HepG2 (cell line): ENCODE data around the gene PRKAG3. TPM values are rescaled to one million over a fixed set of nuclear protein-coding genes. Genes with fewer than 3 reads are reported as not detected.
A peak's percentile ranks its signal among the peaks of the same experiment; 100 is the strongest.

ENCODE experiments used
- ATAC-seq: fragments of 200-7000 bp; cut with Tn5 transposase; 3 replicates; pipeline ENCODE4 v1.9.1; 2020; ENCODE audit warnings: mild to moderate bottlenecking, moderate library complexity
- BruUV-seq: library from RNA; stranded (reverse); fragments of 400-500 nt; replicated peaks from 2 replicates; lab custom pipeline; 2021; lab: Mats Ljungman, UMichigan
- CTCF ChIA-PET: fragments of 300-600 bp; formaldehyde crosslinking; extraction: SDS; loops from one replicate; lab custom pipeline; 2021; ENCODE audit warnings: low total read pairs, inconsistent platforms, low intra/inter-chr PET ratio; lab: Yijun Ruan, JAX
- POLR2A ChIA-PET: fragments of 350-600 bp; sonication (Branson Sonifier 250); formaldehyde crosslinking; loops from one replicate; lab custom pipeline; 2020; ENCODE audit warnings: antibody characterized with exemption, inconsistent platforms; lab: Yijun Ruan, JAX
- DNase-seq: peaks from one replicate; pipeline ENCODE4 v3.0.0-alpha.2; 2015; ENCODE audit warnings: low spot score
- FAIRE-seq: peaks from 3 replicates; lab custom pipeline; 2011; peaks lifted over from hg19 to GRCh38; lab: Jason Lieb, UNC
- H2AFZ ChIP-seq: one replicate; pipeline ENCODE4 v1.6.1; 2011; ENCODE audit warnings: low read length, inconsistent platforms
- H3K27ac ChIP-seq: fragments of 300-600 bp; 3 replicates; pipeline ENCODE4 v1.8.0; 2011; ENCODE audit warnings: mixed run types, mild to moderate bottlenecking, mixed read lengths, low read length, inconsistent platforms; ENCODE audit not compliant: insufficient read depth; ENCODE audit errors: extremely low read length
- H3K27me3 ChIP-seq, 2 experiments: fragments of 200-600 bp in 1 of 2; 2 replicates in 1 of 2; 3 replicates in 1 of 2; pipeline versions ENCODE4 v1.6.0 to v1.8.0; 2011; ENCODE audit warnings: low read length in 2 of 2, mild to moderate bottlenecking in 2 of 2, moderate library complexity in 2 of 2, inconsistent platforms in 1 of 2; ENCODE audit not compliant: insufficient read depth in 2 of 2, control insufficient read depth in 1 of 2
- H3K36me3 ChIP-seq, 2 experiments: fragments of 200-600 bp in 1 of 2; replicated peaks in 1 of 2; 2 replicates in 1 of 2; 3 replicates in 1 of 2; pipeline versions ENCODE4 v1.5.1 to v1.8.0; 2011; ENCODE audit warnings: low read length in 2 of 2, inconsistent platforms in 1 of 2; ENCODE audit not compliant: insufficient read depth in 2 of 2, control insufficient read depth in 1 of 2
- H3K4me1 ChIP-seq: 2 replicates; pipeline ENCODE4 v1.5.1; 2012; ENCODE audit warnings: low read length, inconsistent platforms; ENCODE audit not compliant: insufficient read depth
- H3K4me2 ChIP-seq: 2 replicates; pipeline ENCODE4 v1.6.0; 2011; ENCODE audit warnings: low read depth, low read length, inconsistent platforms
- H3K4me3 ChIP-seq, 3 experiments: fragments of 200-600 bp in 1 of 3; sonication (generic), shearing (Covaris generic) in 1 of 3; replicated peaks in 1 of 3; 2 replicates each; pipeline ENCODE4 v1.5.1; 2011 to 2016; ENCODE audit warnings: low read length in 3 of 3, inconsistent platforms in 2 of 3, low read depth in 2 of 3, mild to moderate bottlenecking in 2 of 3, control low read depth in 1 of 3, mixed read lengths in 1 of 3; ENCODE audit not compliant: insufficient read depth in 1 of 3
- H3K79me2 ChIP-seq: one replicate; pipeline ENCODE4 v1.6.1; 2011; ENCODE audit warnings: low read length, inconsistent platforms; ENCODE audit not compliant: insufficient read depth
- H3K9ac ChIP-seq: 2 replicates; pipeline ENCODE4 v1.6.0; 2011; ENCODE audit warnings: mild to moderate bottlenecking, low read depth, low read length, inconsistent platforms; ENCODE audit not compliant: insufficient read depth
- H3K9me3 ChIP-seq: 2 replicates; pipeline ENCODE4 v1.5.1; 2012; ENCODE audit warnings: mild to moderate bottlenecking, low read length
- H4K20me1 ChIP-seq: 2 replicates; pipeline ENCODE4 v1.6.0; 2011; ENCODE audit warnings: inconsistent platforms, mild to moderate bottlenecking, low read length, moderate library complexity; ENCODE audit not compliant: insufficient read depth
- AGO1 ChIP-seq: fragments of 200-400 bp; formaldehyde crosslinking; IDR thresholded peaks from 2 replicates; pipeline ENCODE4 v1.6.1; 2017; ENCODE audit warnings: mild to moderate bottlenecking, low read depth, low read length, moderate library complexity; ENCODE audit not compliant: poor library complexity, severe bottlenecking
- CC2D1A ChIP-seq: sonication (generic); formaldehyde crosslinking; IDR thresholded peaks from 2 replicates; pipeline ENCODE4 v1.8.1; 2023; ENCODE audit warnings: mild to moderate bottlenecking, missing genetic modification reagents
- KDM6A ChIP-seq: IDR thresholded peaks from 2 replicates; pipeline ENCODE4 v1.6.1; 2016; ENCODE audit warnings: low read depth
- MXD1 ChIP-seq: sonication (generic); formaldehyde crosslinking; IDR thresholded peaks from 2 replicates; pipeline ENCODE4 v1.4.0; 2020; ENCODE audit warnings: mild to moderate bottlenecking, missing genetic modification reagents
- NRL ChIP-seq: sonication (generic); formaldehyde crosslinking; IDR thresholded peaks from 2 replicates; pipeline ENCODE4 v1.5.0; 2020; ENCODE audit warnings: missing genetic modification reagents, mild to moderate bottlenecking, moderate library complexity, borderline replicate concordance
- RBM22 ChIP-seq: fragments of 200-400 bp; formaldehyde crosslinking; optimal IDR thresholded peaks from 2 replicates; pipeline ENCODE3; 2017; ENCODE audit warnings: mild to moderate bottlenecking, low read length, moderate library complexity
- SMAD9 ChIP-seq: sonication (generic); formaldehyde crosslinking; IDR thresholded peaks from 2 replicates; pipeline ENCODE4 v1.5.1; 2020; ENCODE audit warnings: mild to moderate bottlenecking, missing genetic modification reagents
- ZNF180 ChIP-seq: sonication (generic); formaldehyde crosslinking; IDR thresholded peaks from 2 replicates; pipeline ENCODE4 v1.4.0; 2020; ENCODE audit warnings: low read depth, missing genetic modification reagents, borderline replicate concordance
- ZNF615 ChIP-seq: sonication (generic); formaldehyde crosslinking; IDR thresholded peaks from 2 replicates; pipeline ENCODE4 v1.5.0; 2020; ENCODE audit warnings: mild to moderate bottlenecking, missing genetic modification reagents, borderline replicate concordance
- WGBS: methylation state at CpG from one replicate; pipeline ENCODE4 v1.1.6; 2017; ENCODE audit warnings: low lambda C conversion rate; 5-methylcytosine and 5-hydroxymethylcytosine counted together
- in situ Hi-C: cut with HindIII; loops from 2 replicates; pipeline ENCODE4 v1.10.0; 2017; ENCODE audit warnings: low pct_unique_long_range_greater_than_20kb; ENCODE audit not compliant: extremely low pct_ligation_motif_present
- intact Hi-C: fragments of 100-400 bp; cut with micrococcal nuclease; formaldehyde crosslinking; loops from one replicate; pipeline ENCODE4 v1.10.0; 2022; ENCODE audit not compliant: unreplicated experiment
- polyA plus RNA-seq, 8 experiments: library from polyadenylated mRNA; depleted of rRNA in 3 of 8; stranded (reverse) in 7 of 8; unstranded in 1 of 8; fragments of >200 nt; fragmentation: Illumina TruSeq in 4 of 8; extraction: Trizol in 4 of 8; gene quantifications; 2 replicates each; pipeline versions ENCODE4 v1.2.1 to v1.2.3, GENCODE V29; 2011 to 2016; ENCODE audit warnings: low read depth in 4 of 8, missing spikeins in 1 of 8, mixed read lengths in 1 of 8; ENCODE audit not compliant: insufficient read depth in 1 of 8
- total RNA-seq, 5 experiments: library from RNA; depleted of rRNA; stranded (reverse); fragments of >200 nt; fragmentation: Illumina TruSeq; extraction: Trizol; gene quantifications; 2 replicates each; pipeline ENCODE4 v1.2.3, GENCODE V29; 2016; ENCODE audit warnings: low read depth in 1 of 5

PRKAG3 gene
- total and polyA plus RNA-seq, 2 of the 13 experiments (the other 11 are each of a cell fraction or from before 2014, with no cell fraction given), result not detected

GRCh38 chr2:218812096-218812815 is 19.3 kb downstream of the PRKAG3 start:
- H4K20me1 ChIP-seq, result no peaks in the 10 kb centered on the region
- H3K9me3 ChIP-seq, result no peaks in the 10 kb centered on the region
- intact Hi-C loops (no loop called here), in situ Hi-C loops (no loop called here)
- H3K4me2 ChIP-seq, result no peak overlapping the region
- CTCF ChIA-PET, result no interaction called here
- BruUV-seq, result no TSS peak
- POLR2A ChIA-PET, result no interaction called here
- 96% methylated on average over 21 of the region's 21 CpGs for WGBS
- H3K9ac ChIP-seq, result no peak overlapping the region
- peaks cover 43 to 76% of the 10 kb centered on the region in 2 experiments for H3K36me3 ChIP-seq
- H3K4me3 ChIP-seq, result no peak overlapping the region
- no peaks in the 10 kb centered on the region for H3K27me3 ChIP-seq
- FAIRE-seq, result no peak
- no peak for ATAC-seq
- no peak overlapping the region for H3K27ac ChIP-seq
- peaks cover 14% of the 10 kb centered on the region for H3K4me1 ChIP-seq
- H3K79me2 ChIP-seq, result peaks cover 22% of the 10 kb centered on the region
- H2AFZ ChIP-seq, result no peak overlapping the region
- no peak for TF ChIP-seq ZNF180 (CRISPR knock-in tag)
- TF ChIP-seq NRL (CRISPR knock-in tag), result no peak
- TF ChIP-seq AGO1, result no peak
- TF ChIP-seq ZNF615 (CRISPR knock-in tag), result no peak
- no peak for TF ChIP-seq SMAD9 (CRISPR knock-in tag)
- DNase-seq, result no peak

- Histone ChIP-seq H3K4me3 (no peak overlapping the region), H3K79me2 (peaks cover 30% of the 10 kb centered on the region), H2AFZ (no peak overlapping the region), H3K36me3 (peaks cover 42 to 69% of the 10 kb centered on the region in 2 experiments), H4K20me1 (no peaks in the 10 kb centered on the region), H3K9ac (no peak overlapping the region), H3K4me1 (peaks cover 23% of the 10 kb centered on the region), H3K9me3 (no peaks in the 10 kb centered on the region), H3K27ac (no peak overlapping the region), H3K4me2 (no peak overlapping the region), H3K27me3 (no peaks in the 10 kb centered on the region)
- in situ Hi-C loops, result no loop called here
- CTCF ChIA-PET, result no interaction called here
- FAIRE-seq (no peak), DNase-seq (no peak), ATAC-seq (no peak)
- TF ChIP-seq RBM22 (peak; percentile 23), MXD1 (CRISPR knock-in tag) (no peak), KDM6A (CRISPR knock-in tag) (no peak), CC2D1A (CRISPR knock-in tag) (no peak)
- intact Hi-C loops, result no loop called here
- POLR2A ChIA-PET, result no interaction called here
- no TSS peak for BruUV-seq
- WGBS, result 90% methylated on average over 3 of the region's 4 CpGs
These were observed 20.2 kb downstream of the PRKAG3 start for GRCh38 chr2:218811382-218811781.
